Transverse colon (tissue), 4 donors: ENCODE measurements around the gene JAM2.

Experiments used
- POLR2AphosphoS5 ChIP-seq, 3 donors: sonication (generic); formaldehyde crosslinking; IDR thresholded peaks; one replicate each; pipeline ENCODE4 v1.6.1; 2016; ENCODE audit warnings: antibody characterized with exemption in 3 of 3
- TF ChIP-seq, protein P1 (sequence below), 5 experiments: fragments of 200-600 bp in 3 of 5; fragments of 450-650 bp in 2 of 5; sonication (generic) in 3 of 5; IDR thresholded peaks; 1 replicate in 2 of 5; 2 replicates in 3 of 5; pipeline ENCODE4 v1.5.1; 2016 to 2017; ENCODE audit warnings: antibody characterized with exemption in 5 of 5, inconsistent platforms in 3 of 5, mild to moderate bottlenecking in 2 of 5, moderate library complexity in 1 of 5

DNA sequence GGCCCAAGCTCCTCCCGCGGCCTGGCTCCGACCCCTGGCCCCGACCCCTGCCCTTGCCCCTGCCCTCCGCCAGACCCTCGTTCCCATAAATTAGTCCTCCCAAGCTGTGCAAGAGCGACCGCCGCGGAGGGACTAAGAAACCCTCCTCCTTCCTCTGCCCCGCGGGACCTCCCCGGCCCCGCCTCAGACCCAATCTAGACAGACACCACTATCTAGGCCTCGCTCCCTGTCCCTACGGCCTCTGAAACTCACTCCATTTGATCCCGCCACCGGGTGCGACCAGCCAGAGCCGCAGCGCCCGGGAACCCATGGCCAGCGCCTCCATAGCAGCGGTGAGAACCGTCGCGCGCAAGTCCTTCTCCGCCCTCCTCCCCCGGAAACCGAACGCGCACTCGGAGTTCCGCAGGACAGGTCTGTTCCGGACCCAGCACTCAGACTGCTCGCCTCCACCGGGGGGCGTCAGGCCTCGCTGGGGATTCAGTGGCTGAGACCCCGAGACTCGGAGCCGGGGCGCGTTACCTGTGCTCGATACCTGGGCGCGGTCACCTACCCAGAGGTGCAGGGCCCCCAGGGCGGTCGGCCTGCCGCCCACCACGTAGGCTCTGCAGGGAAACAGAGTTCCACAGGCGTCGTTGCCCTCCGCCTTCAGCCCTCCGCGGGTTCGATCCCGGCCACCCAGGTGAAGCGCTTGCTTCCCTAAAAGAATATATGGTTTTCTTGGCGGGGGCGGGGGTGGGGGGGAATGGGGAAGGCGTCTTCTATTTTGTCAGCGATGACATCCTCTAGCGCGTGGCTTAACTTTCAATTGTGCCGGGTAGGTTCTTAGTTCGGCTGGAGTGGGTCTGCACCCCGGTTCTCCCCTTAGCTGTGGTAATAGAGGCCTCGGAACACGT, 31.7 kb upstream of the JAM2 start, which contains the start of gene MRPL39:
- TF ChIP-seq, protein P1, sequence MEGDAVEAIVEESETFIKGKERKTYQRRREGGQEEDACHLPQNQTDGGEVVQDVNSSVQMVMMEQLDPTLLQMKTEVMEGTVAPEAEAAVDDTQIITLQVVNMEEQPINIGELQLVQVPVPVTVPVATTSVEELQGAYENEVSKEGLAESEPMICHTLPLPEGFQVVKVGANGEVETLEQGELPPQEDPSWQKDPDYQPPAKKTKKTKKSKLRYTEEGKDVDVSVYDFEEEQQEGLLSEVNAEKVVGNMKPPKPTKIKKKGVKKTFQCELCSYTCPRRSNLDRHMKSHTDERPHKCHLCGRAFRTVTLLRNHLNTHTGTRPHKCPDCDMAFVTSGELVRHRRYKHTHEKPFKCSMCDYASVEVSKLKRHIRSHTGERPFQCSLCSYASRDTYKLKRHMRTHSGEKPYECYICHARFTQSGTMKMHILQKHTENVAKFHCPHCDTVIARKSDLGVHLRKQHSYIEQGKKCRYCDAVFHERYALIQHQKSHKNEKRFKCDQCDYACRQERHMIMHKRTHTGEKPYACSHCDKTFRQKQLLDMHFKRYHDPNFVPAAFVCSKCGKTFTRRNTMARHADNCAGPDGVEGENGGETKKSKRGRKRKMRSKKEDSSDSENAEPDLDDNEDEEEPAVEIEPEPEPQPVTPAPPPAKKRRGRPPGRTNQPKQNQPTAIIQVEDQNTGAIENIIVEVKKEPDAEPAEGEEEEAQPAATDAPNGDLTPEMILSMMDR (IDR thresholded peaks at IDR 0.05): peak; percentile 36 to 71 (median 50)
- TF ChIP-seq POLR2AphosphoS5 (IDR thresholded peaks at IDR 0.05): peak; percentile 61 to 66 (median 63)
